ENCODE measurements around the gene PARVB.

DNA sequence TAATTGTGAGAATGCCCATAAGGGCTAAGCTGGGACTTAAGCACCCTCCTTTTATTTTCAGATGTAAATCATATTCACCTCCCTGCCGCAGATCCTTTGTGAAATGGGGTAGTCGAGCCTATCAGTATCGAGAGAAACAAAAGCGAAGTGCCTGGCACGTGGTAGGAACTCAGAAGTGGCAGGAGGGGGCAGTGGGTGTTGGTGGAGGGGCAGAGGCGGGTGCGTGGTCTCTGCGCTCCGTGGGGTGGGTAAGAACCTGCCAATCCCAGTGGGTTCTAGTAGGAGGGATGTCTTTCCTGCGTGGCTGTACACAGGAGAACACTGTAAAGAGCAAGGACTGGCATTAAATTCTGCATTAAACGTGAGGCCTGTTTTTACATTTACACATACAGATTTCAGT is 21.8 kb upstream of the PARVB start:
- TF ChIP-seq CTCF (IDR thresholded peaks at IDR 0.05) (no peak), POLR2A (IDR thresholded peaks at IDR 0.05) (no peak)

All from uterus (tissue), 2 donors.